Coronary artery (tissue), 2 donors: Measurements from ENCODE around the gene NHLRC4.

Experiments
- DNase-seq: peaks from one replicate; pipeline ENCODE4 v3.0.0-alpha.2; 2017; ENCODE audit warnings: low spot score
- H3K27ac ChIP-seq, 2 donors: fragments of 200-600 bp; sonication (generic); one replicate each; pipeline ENCODE4 v1.5.1; 2016 to 2019
- H3K4me3 ChIP-seq: fragments of 200-600 bp; sonication (generic); 2 replicates; pipeline ENCODE4 v1.5.1; 2016; ENCODE audit warnings: mild to moderate bottlenecking, moderate library complexity
- CTCF ChIP-seq: fragments of 200-600 bp; sonication (generic); IDR thresholded peaks from one replicate; pipeline ENCODE4 v1.5.1; 2019; ENCODE audit warnings: antibody characterized with exemption

The NHLRC4 gene

GRCh38 chr16:539901-540530 is 26.8 kb upstream of the NHLRC4 start:
- no peak for TF ChIP-seq CTCF
- DNase-seq: no peak
- H3K4me3 ChIP-seq: no peak overlapping the region
- H3K27ac ChIP-seq: no peak overlapping the region

GRCh38 chr16:540645-541340 is 26.0 kb upstream of the NHLRC4 start:
- TF ChIP-seq CTCF: no peak
- Histone ChIP-seq H3K4me3 (no peak overlapping the region), H3K27ac (no peak overlapping the region)
- no peak for DNase-seq

GRCh38 chr16:543301-544164 is 23.3 kb upstream of the NHLRC4 start:
- no peak for DNase-seq
- no peak overlapping the region for H3K4me3 ChIP-seq

GRCh38 chr16:544517-544916 is 22.3 kb upstream of the NHLRC4 start:
- H3K27ac ChIP-seq: no peak overlapping the region

More at GRCh38 chr16:543301-544164, 23.3 kb upstream of the NHLRC4 start:
- no peak overlapping the region for H3K27ac ChIP-seq
- no peak for TF ChIP-seq CTCF

GRCh38 chr16:546909-547770 is 19.7 kb upstream of the NHLRC4 start:
- no peak for DNase-seq
- no peak overlapping the region for H3K4me3 ChIP-seq
- no peak overlapping the region for H3K27ac ChIP-seq
- TF ChIP-seq CTCF: no peak

More at GRCh38 chr16:544517-544916, 22.3 kb upstream of the NHLRC4 start:
- TF ChIP-seq CTCF: no peak
- no peak for DNase-seq
- no peak overlapping the region for H3K4me3 ChIP-seq

GRCh38 chr16:548586-548985 is 18.2 kb upstream of the NHLRC4 start:
- Histone ChIP-seq H3K27ac (no peak overlapping the region), H3K4me3 (no peak overlapping the region)
- no peak for TF ChIP-seq CTCF
- no peak for DNase-seq
